D721Med (cell line): ENCODE results near the gene CCL24.
"Not testable (repeated sequence)": the region's sequence is repeated elsewhere in the genome, so short reads cannot be mapped to it uniquely, and the experiment has no call there.

ENCODE experiments used
- DNase-seq: peaks from one replicate; pipeline ENCODE4 v3.0.0; 2011; ENCODE audit warnings: low spot score; ENCODE audit not compliant: insufficient read length
- FAIRE-seq: peaks from 2 replicates; lab custom pipeline; 2011; peaks lifted over from hg19 to GRCh38; lab: Jason Lieb, UNC
- CTCF ChIP-seq: IDR thresholded peaks from 2 replicates; pipeline ENCODE4 v1.5.1; 2012; ENCODE audit warnings: mild to moderate bottlenecking, control low read depth; ENCODE audit not compliant: insufficient read depth; ENCODE audit errors: missing control alignments

The CCL24 gene

GRCh38 chr7:75796420-75796819 is 17.2 kb downstream of the CCL24 start:
- DNase-seq (no peak), FAIRE-seq (no peak)
- no peak for TF ChIP-seq CTCF

GRCh38 chr7:75795831-75796285 is 17.7 kb downstream of the CCL24 start:
- TF ChIP-seq CTCF: no peak
- FAIRE-seq: no peak
- no peak for DNase-seq

- FAIRE-seq: no peak
- TF ChIP-seq CTCF: no peak
- DNase-seq: no peak
Measured at GRCh38 chr7:75793676-75794075, 19.9 kb downstream of the CCL24 start.

- DNase-seq, FAIRE-seq: not testable (repeated sequence)
Measured at GRCh38 chr7:75792567-75792966, 21.0 kb downstream of the CCL24 start.

GRCh38 chr7:75789361-75789924 is 24.2 kb downstream of the CCL24 start:
- FAIRE-seq: no peak
- no peak for TF ChIP-seq CTCF
- no peak for DNase-seq

- DNase-seq, FAIRE-seq: not testable (repeated sequence)
Measured at GRCh38 chr7:75788154-75788847, 25.3 kb downstream of the CCL24 start.

- DNase-seq, FAIRE-seq: not testable (repeated sequence)
Measured at GRCh38 chr7:75783058-75783457, 30.5 kb downstream of the CCL24 start.

- not testable (repeated sequence) for FAIRE-seq, DNase-seq
Measured at GRCh38 chr7:75780647-75781273, 32.8 kb downstream of the CCL24 start.

GRCh38 chr7:75779516-75779915 is 34.1 kb downstream of the CCL24 start:
- DNase-seq, FAIRE-seq: not testable (repeated sequence)

GRCh38 chr7:75779035-75779434 is 34.6 kb downstream of the CCL24 start:
- FAIRE-seq, DNase-seq: not testable (repeated sequence)
